ENCODE results near the gene OR1F1.
"Not testable (repeated sequence)": the region's sequence is repeated elsewhere in the genome, so short reads cannot be mapped to it uniquely, and the experiment has no call there.

The OR1F1 gene

GRCh38 chr16:3152027-3152276 lies 36.1 kb upstream of the OR1F1 start:
- no peak for DNase-seq

DNA sequence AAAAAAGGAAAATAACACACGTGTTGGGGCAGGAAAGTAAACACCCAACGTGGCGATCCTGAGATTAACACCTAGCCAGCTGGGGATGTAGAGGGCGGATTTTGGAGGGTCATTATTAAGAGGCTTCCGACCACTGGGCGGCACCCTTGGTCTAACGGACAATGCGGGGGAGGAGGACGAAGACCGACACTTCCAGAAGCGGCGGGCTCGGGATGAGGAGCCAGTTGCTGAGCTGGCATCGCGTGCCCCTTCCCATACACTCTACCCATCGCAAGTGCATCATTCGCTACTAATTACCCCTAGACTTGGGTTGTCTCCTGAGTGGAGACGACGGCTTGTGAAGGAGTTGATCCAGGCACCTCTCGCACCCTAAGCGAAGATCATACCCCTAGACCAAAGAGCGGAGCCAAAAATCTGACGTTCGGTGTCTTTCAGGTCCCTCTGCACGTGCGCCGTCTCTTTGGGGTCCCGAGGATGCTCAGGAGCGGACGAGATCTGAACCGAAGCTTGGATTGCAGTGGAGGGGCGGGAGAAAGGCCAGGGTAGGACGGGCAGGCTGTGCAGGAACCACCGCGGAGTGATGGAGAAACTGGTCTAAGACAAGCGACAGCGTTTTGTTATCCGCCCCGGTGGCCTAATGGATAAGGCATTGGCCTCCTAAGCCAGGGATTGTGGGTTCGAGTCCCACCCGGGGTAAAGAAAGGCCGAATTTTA lies 35.6 kb upstream of the OR1F1 start:
- DNase-seq, result peak; percentile 80

GRCh38 chr16:3152991-3153368 lies 35.0 kb upstream of the OR1F1 start:
- no peak for DNase-seq

DNA sequence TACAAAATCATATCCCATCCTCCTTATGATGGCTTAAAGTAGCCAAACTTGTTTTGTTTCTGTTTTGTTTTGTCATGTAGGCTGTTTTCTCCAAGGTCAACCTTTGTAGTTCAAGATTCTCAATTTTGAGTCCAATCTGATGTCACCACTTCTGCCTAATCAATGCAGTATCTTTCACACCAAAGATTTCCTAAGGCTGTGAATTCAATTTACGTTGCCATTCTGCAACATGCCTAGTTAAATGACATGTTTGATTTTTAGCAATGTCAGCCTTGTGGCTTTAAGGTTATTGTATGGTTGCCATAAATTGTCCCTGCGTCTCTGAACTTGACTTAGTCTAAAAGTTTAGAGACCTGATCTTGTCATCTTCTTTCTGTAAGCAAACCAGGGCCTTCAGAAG lies 32.8 kb upstream of the OR1F1 start:
- no peak for DNase-seq

GRCh38 chr16:3155972-3156371 lies 32.0 kb upstream of the OR1F1 start:
- DNase-seq, result no peak

- peak; percentile 58 for DNase-seq
Observed at GRCh38 chr16:3157229-3158025, 30.6 kb upstream of the OR1F1 start.

DNA sequence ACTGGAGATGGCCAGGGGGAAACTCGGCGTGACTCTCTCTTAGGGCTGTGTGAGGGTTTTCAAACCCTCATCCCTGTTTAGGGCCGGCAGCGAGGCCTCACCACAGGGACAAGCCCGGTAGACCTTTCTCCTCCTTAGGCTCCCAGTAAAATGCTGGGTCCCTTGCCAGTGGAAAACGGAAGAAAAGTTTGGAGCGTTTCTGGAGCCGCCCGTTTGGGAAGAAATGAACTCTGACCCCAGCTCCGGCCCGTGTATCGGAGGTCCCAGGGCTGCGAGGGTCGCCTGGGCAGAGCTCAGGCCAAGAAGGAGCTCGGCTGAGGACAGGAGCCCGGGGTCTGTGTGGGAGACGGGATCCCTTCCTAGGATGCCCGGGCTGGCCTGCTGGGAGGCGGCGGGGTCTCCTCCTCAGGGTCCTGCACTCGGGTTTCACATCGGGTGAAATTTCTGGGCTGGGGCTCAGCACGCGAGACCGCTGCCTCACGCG lies 29.9 kb upstream of the OR1F1 start:
- no peak for DNase-seq

- DNase-seq, result peak; percentile 95
Observed at GRCh38 chr16:3158510-3159314, 29.3 kb upstream of the OR1F1 start.

GRCh38 chr16:3161235-3162018 lies 26.6 kb upstream of the OR1F1 start:
- DNase-seq, result no peak

GRCh38 chr16:3164121-3164991 lies 23.6 kb upstream of the OR1F1 start:
- no peak for DNase-seq

DNA sequence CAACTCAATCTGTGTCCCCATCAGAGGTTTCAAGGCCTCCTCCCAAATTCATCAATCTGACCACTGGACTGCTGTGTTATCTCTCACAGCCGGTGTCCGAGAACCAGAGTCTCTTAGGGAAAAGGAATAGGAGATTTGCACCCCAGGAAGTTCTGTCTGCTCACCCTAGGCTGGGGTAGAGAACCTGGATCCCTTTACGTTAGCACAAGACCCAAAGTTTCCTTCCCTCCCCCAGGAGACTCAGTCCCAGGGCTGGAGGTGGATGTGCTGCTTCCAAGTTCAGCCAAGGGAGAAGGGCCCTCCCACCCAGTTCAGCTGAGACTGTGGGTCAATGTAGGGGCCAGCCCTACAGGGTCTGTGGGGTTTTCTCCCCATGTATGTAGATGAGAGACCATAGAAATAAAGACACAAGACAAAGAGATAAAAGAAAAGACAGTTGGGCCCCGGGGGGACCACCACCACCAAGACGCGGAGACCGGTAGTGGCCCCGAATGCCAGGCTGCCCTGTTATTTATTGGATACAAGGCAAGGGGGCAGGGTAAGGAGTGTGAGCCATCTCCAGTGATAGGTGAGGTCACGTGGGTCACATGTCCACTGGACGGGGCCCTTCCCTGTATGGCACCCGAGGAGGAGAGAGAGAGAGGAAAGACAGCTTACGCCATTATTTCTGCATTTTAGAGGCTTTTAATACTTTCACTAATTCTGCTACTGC lies 22.7 kb upstream of the OR1F1 start:
- DNase-seq, result no peak

- no peak for DNase-seq
Observed at GRCh38 chr16:3166505-3166886, 21.5 kb upstream of the OR1F1 start.

- not testable (repeated sequence) for DNase-seq
Observed at GRCh38 chr16:3168729-3169128, 19.3 kb upstream of the OR1F1 start.

DNA sequence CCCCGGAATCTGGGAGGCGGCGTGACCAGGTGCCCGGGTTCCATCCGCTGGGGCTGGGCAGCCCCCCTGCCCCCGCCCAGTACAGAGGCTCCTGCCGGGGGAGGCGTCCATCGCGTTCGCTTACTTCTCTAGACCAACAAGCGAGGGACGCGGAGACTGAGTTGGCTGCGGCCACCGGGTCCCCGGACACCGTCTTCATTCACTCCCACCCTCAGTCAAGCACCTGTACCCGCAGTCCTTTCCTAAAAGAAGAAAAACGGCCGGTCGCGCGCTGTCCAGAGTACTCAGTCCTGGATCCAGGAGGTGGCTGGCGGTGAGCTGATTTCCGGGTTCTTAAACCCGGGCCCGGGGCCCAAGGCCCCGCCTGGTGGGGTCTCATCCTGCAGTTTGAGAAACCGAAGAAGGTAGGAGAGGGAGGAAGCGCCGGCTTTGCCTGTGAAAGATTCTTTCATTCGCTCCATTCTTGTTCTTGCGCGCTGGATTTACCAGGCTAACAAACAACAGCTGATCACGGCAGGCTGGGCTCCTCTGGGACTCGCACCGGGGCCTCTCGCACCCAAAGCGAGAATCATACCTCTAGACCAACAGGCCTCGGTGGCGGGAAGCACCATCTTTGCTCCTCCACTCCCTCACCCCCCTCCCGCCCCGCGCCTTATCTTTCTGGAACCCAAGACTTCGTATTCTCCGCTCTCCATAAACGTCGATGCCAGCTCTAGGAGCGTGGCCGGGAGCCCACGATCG lies 17.4 kb upstream of the OR1F1 start:
- no peak for DNase-seq

DNA sequence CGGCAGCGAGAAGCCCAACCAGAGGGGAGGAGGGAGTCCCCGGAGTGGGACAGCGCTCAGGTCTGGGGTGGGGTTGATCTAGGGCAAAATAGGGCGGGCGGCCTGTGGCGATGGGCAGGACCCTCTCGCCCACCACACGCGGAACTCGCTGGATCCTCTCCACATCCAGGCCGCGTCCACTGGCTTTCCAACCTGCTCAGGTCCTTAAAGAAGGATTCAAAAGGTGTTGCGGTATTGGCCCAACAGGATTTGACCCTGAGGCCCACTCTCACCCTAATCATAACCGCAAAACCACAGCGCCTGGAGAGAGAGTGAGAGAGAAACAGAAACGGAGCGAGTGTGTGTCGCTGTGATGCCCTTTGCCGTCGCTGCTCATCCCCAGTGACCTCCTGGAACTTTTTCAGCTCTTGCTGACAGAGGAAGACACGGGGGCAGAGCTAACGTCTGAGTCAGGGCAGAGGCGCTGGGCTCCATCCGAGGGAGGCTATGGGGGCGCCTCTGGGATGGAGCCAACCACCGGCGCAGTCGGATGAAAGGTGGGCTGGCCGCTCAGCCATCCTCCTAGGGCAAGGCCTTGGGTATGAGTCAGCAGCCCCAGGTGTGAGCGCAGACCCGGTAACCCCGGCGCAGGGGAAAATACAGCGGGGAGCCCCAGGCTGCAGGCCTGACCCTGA lies 16.7 kb upstream of the OR1F1 start:
- peak; percentile 76 for DNase-seq

- DNase-seq, result peak; percentile 47
Observed at GRCh38 chr16:3171855-3172593, 16.0 kb upstream of the OR1F1 start.

DNA sequence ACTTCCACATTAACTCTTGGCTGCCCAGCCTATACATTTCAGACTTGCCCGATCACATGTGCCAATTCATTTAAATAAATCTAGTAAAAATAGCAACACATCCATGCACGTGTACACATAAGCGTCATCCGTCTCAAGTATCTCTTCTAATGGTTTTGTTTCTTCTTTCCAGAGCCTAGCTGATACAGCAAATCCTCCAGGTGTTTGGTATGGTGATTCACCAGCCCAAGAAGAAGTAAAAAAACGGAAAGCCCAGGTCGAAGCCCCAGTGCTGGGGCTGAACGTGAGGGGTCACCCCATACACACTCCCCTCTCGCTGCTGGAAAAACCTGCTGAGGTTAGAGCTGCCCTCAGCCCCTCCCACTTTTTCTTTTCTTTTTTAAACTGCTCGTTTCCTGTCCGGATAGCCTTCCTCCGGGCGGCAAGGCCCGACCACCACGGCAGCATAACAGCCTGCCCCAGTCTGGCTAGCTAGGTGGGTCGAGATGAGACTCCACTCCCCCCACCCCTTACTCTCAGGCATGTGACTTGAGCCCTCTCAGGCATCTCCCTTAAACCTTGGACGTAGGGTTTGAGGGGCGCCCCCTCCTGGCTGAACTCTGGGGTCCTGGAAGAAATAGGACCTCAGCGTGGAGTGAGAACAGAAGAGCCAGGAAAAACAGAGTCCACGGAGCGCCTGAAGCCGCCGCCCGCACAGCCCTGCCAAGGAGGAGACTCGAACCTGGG lies 13.9 kb upstream of the OR1F1 start:
- DNase-seq, result no peak

DNA sequence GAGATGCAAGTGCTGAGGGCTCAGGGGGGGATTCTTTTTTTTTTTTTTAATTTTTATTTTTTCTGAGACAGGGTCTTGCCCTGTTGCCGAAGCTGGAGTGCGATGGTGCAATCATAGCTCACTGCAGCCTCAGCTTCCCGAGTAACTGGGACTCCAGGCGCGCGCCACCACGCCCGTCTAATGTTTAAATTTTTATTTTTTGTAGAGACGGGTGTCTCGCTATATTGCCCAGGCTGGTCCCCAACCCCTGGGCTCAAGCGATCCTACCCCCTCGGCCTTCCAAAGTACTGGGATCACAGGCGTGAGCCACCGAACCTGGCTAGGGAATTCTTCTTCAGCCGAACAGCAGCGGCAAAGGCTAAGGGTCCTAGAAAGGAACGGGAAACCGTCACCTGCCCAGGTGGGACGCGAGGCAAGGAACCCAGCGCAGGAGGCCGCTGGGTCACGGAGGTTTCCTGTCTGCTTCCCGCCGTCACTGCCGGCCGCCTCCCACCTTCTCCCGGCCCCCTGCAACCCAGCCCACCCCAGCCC lies 13.3 kb upstream of the OR1F1 start:
- no peak for DNase-seq
